Hepatocyte (in vitro differentiated cells): ENCODE measurements around the gene DYSF. TPM values are rescaled to one million over a fixed set of nuclear protein-coding genes. Genes with fewer than 3 reads are reported as not detected.

Experiments used
- DNase-seq: peaks from one replicate; pipeline ENCODE4 v3.0.0-alpha.2; 2016; ENCODE audit warnings: low spot score
- H2AFZ ChIP-seq: fragments of 200-600 bp; sonication (generic); 2 replicates; pipeline ENCODE4 v1.6.0; 2016; ENCODE audit warnings: antibody characterized with exemption, mild to moderate bottlenecking
- H3K27ac ChIP-seq: fragments of 200-600 bp; sonication (generic); 2 replicates; pipeline ENCODE4 v1.5.1; 2016; ENCODE audit warnings: mild to moderate bottlenecking
- H3K27me3 ChIP-seq: fragments of 200-600 bp; sonication (generic); 2 replicates; pipeline ENCODE4 v1.6.1; 2016
- H3K36me3 ChIP-seq: fragments of 200-600 bp; sonication (generic); replicated peaks from 2 replicates; pipeline ENCODE4 v1.5.1; 2016; ENCODE audit warnings: low read depth; ENCODE audit not compliant: insufficient read depth
- H3K4me1 ChIP-seq: fragments of 200-600 bp; sonication (generic); 2 replicates; pipeline ENCODE4 v1.5.1; 2016; ENCODE audit warnings: mild to moderate bottlenecking, moderate library complexity; ENCODE audit not compliant: insufficient read depth
- H3K4me2 ChIP-seq: fragments of 200-600 bp; sonication (generic); 2 replicates; pipeline ENCODE4 v1.6.0; 2016
- H3K4me3 ChIP-seq: fragments of 200-600 bp; sonication (generic); 2 replicates; pipeline ENCODE4 v1.5.1; 2016; ENCODE audit warnings: mild to moderate bottlenecking
- H3K79me2 ChIP-seq: fragments of 200-600 bp; sonication (generic); 2 replicates; pipeline ENCODE4 v1.6.0; 2017; ENCODE audit warnings: mild to moderate bottlenecking
- H3K9me2 ChIP-seq: fragments of 200-600 bp; sonication (generic); replicated peaks from 2 replicates; pipeline ENCODE4 v1.6.0; 2017; ENCODE audit warnings: mild to moderate bottlenecking; ENCODE audit not compliant: insufficient read depth
- H3K9me3 ChIP-seq: fragments of 200-600 bp; sonication (generic); 2 replicates; pipeline ENCODE4 v1.5.1; 2016; ENCODE audit warnings: low read depth, mild to moderate bottlenecking
- H4K20me1 ChIP-seq: fragments of 200-600 bp; sonication (generic); 2 replicates; pipeline ENCODE4 v1.6.0; 2016; ENCODE audit warnings: mild to moderate bottlenecking; ENCODE audit not compliant: insufficient read depth, poor library complexity, severe bottlenecking
- CTCF ChIP-seq: fragments of 200-600 bp; sonication (generic); IDR thresholded peaks from 2 replicates; pipeline ENCODE4 v1.5.1; 2016; ENCODE audit warnings: antibody characterized with exemption, mild to moderate bottlenecking; ENCODE audit not compliant: poor library complexity
- EZH2 ChIP-seq: fragments of 200-600 bp; sonication (generic); IDR thresholded peaks from 2 replicates; pipeline ENCODE4 v1.6.1; 2016; ENCODE audit warnings: antibody characterized with exemption, mild to moderate bottlenecking, borderline replicate concordance
- EZH2phosphoT487 ChIP-seq: fragments of 200-600 bp; sonication (generic); IDR thresholded peaks from one replicate; pipeline ENCODE4 v1.6.1; 2018; ENCODE audit warnings: antibody characterized with exemption, mild to moderate bottlenecking, low read depth, moderate library complexity; ENCODE audit not compliant: unreplicated experiment, severe bottlenecking
- WGBS: methylation state at CpG from one replicate; pipeline ENCODE4 v1.1.6; 2016; ENCODE audit warnings: low lambda C conversion rate; ENCODE audit errors: missing lambda C conversion rate; 5-methylcytosine and 5-hydroxymethylcytosine counted together
- polyA plus RNA-seq: library from polyadenylated mRNA; unstranded; fragments of >200 nt; fragmentation: Nextera tagmentation; extraction: Ambion mirVana; gene quantifications from 2 replicates; pipeline ENCODE4 v1.2.1, GENCODE V29; 2016
- total RNA-seq: library from RNA; depleted of rRNA; stranded (reverse); fragments of >200 nt; gene quantifications from 2 replicates; pipeline ENCODE4 v1.2.3, GENCODE V29; 2014

DYSF gene
- total and polyA plus RNA-seq, 2 experiments from 2014 or later, result 0.25 to 0.90 TPM

- Histone ChIP-seq H4K20me1 (no peaks in the 10 kb centered on the region), H3K27me3 (no peaks in the 10 kb centered on the region), H3K27ac (no peak overlapping the region), H3K9me3 (no peaks in the 10 kb centered on the region), H3K9me2 (no peaks in the 10 kb centered on the region), H2AFZ (no peak overlapping the region), H3K4me3 (no peak overlapping the region), H3K4me2 (no peak overlapping the region), H3K36me3 (no peaks in the 10 kb centered on the region), H3K79me2 (no peaks in the 10 kb centered on the region), H3K4me1 (no peaks in the 10 kb centered on the region)
- TF ChIP-seq EZH2 (no peak), EZH2phosphoT487 (no peak), CTCF (no peak)
- DNase-seq, result no peak
- WGBS, result 81% methylated on average over 28 of the region's 31 CpGs
Measured at GRCh38 chr2:71559828-71560637, 106.7 kb downstream of the DYSF start.

GRCh38 chr2:71560638-71561011 lies 107.3 kb downstream of the DYSF start:
- DNase-seq, result no peak
- Histone ChIP-seq H3K27me3 (no peaks in the 10 kb centered on the region), H3K4me1 (no peaks in the 10 kb centered on the region), H3K27ac (no peak overlapping the region), H4K20me1 (no peaks in the 10 kb centered on the region), H3K4me3 (no peak overlapping the region), H3K36me3 (no peaks in the 10 kb centered on the region), H3K4me2 (no peak overlapping the region), H3K9me2 (no peaks in the 10 kb centered on the region), H3K79me2 (no peaks in the 10 kb centered on the region), H3K9me3 (no peaks in the 10 kb centered on the region), H2AFZ (no peak overlapping the region)
- 71% methylated on average over 20 of the region's 20 CpGs for WGBS
- TF ChIP-seq EZH2, result no peak
- no peak for TF ChIP-seq CTCF
- TF ChIP-seq EZH2phosphoT487, result no peak

GRCh38 chr2:71561441-71562267 lies 108.3 kb downstream of the DYSF start:
- TF ChIP-seq EZH2, result no peak
- no peak for TF ChIP-seq CTCF
- no peak for TF ChIP-seq EZH2phosphoT487
- Histone ChIP-seq H3K9me3 (no peaks in the 10 kb centered on the region), H3K27ac (no peak overlapping the region), H3K9me2 (no peaks in the 10 kb centered on the region), H3K4me2 (no peak overlapping the region), H3K79me2 (no peaks in the 10 kb centered on the region), H3K27me3 (no peaks in the 10 kb centered on the region), H3K4me3 (no peak overlapping the region), H2AFZ (no peak overlapping the region), H3K4me1 (no peaks in the 10 kb centered on the region), H3K36me3 (no peaks in the 10 kb centered on the region), H4K20me1 (no peaks in the 10 kb centered on the region)
- 93% methylated on average over 15 of the region's 15 CpGs for WGBS
- no peak for DNase-seq
